Measurements from ENCODE around the gene APOC3. TPM values are rescaled to one million over a fixed set of nuclear protein-coding genes. Genes with fewer than 3 reads are reported as not detected.

Gene APOC3
- total and polyA plus RNA-seq, 9 of the 15 experiments (the other 6 are each of a cell fraction or from before 2014, with no cell fraction given): 1.1 TPM; not detected in 8

DNA sequence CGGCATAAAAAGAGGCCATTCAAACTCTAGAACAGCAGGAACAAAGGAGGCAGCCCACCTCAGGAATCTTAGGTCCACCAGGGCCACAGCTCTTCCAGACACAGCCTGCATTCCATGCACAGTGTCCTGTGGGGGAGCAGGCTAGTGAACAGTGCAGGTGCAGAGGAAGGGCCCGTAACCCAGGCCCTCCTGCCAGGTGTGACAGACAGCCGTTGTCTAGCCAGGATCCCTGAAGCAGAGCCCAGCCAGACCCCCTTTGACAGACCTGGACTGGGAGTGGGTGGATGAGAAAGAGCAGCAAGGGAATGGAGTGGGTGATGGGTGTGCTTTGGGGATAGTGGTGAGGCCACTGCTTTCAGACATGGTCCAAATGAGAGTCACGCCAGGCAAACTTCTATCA is 40.7 kb upstream of the APOC3 start (continued):
- TF ChIP-seq ID3 (CRISPR knock-in tag; IDR thresholded peaks at IDR 0.05) (no peak), ID3 (tag; IDR thresholded peaks at IDR 0.05) (no peak), GTF2E2 (tag; IDR thresholded peaks at IDR 0.05) (no peak), RBM25 (IDR thresholded peaks at IDR 0.05; ENCODE audit: low read depth, low read length, severe bottlenecking) (no peak), STAT5A (IDR thresholded peaks at IDR 0.05; ENCODE audit: borderline replicate concordance, low read length) (no peak)

DNA sequence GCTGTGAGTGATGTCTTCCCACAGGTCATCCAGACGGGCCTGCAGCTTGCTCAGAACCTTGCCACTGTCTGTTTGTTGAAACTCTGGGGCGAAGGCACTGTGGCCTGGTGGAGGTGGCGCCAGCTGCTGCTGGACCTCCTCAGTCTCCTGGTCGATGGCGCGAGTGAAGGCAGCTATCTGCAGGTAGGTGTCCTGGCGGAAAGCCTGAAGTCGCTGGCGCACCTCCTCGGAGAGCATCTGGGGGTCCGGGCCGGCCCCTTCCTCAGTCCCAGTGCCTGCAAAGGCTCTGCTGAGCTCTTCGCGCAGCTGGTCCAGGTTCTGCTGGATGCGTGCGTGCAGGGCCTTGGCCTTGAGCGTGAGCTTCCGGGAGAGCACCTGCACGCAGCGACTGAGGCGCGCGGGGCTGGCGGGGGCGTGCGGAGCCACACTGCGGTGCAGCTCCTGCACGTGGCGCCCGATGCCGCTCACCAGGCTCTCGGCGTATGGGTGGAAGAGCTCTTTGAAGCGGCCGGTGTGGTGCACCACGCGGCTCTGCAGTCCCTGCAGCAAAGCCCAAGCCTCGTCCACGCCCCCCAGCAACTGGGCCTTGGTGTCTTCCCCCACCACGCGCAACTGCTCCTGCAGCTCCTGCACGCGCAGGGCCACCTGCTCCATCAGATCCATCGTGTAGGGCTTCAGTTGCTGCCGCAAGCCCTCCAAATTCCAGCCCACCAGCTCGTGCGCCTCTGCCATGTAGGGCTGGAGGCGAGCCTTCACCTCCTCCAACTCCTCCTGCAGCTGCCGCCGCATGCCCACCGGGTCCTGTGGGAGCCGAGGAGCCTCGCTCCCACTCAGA is 39.3 kb upstream of the APOC3 start:
- FAIRE-seq: no peak
- TF ChIP-seq, protein P1, sequence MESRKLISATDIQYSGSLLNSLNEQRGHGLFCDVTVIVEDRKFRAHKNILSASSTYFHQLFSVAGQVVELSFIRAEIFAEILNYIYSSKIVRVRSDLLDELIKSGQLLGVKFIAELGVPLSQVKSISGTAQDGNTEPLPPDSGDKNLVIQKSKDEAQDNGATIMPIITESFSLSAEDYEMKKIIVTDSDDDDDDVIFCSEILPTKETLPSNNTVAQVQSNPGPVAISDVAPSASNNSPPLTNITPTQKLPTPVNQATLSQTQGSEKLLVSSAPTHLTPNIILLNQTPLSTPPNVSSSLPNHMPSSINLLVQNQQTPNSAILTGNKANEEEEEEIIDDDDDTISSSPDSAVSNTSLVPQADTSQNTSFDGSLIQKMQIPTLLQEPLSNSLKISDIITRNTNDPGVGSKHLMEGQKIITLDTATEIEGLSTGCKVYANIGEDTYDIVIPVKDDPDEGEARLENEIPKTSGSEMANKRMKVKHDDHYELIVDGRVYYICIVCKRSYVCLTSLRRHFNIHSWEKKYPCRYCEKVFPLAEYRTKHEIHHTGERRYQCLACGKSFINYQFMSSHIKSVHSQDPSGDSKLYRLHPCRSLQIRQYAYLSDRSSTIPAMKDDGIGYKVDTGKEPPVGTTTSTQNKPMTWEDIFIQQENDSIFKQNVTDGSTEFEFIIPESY (CRISPR knock-in tag; IDR thresholded peaks at IDR 0.05): peak; percentile 42; the same call in 1 of the 2 replicates
- TF ChIP-seq TCFL5 (CRISPR knock-in tag; conservative IDR thresholded peaks at IDR 0.05): no peak
- Histone ChIP-seq H3K4me3 (no peak overlapping the region), H2AFZ (ENCODE audit: low read depth, low read length) (peak overlapping the region; percentile 91), H3K9ac (ENCODE audit: insufficient read depth in 1 of 2, low read depth in 2 of 2, low read length in 2 of 2) (peak overlapping the region in 1 of 2 experiments; percentile 29; a peak in 1 of 4 replicates), H3K9me3 (replicated peaks; ENCODE audit: control insufficient read depth, insufficient read depth, low read depth, low read length) (no peaks in the 10 kb centered on the region), H3K4me1 (replicated peaks in 1 of 2; ENCODE audit: control insufficient read depth in 2 of 2, insufficient read depth in 2 of 2, low read length in 2 of 2) (peaks cover 22 to 33% of the 10 kb centered on the region in 2 experiments; a peak in 4 of 5 replicates), H3K27ac (ENCODE audit: extremely low read depth, low read depth, low read length) (no peak overlapping the region), H3K9me1 (ENCODE audit: control insufficient read depth, insufficient read depth, low read length) (no peaks in the 10 kb centered on the region), H3K4me2 (ENCODE audit: insufficient read depth, low read length) (no peak overlapping the region; the same call in 1 of the 2 replicates), H3K79me2 (ENCODE audit: control insufficient read depth, insufficient read depth, low read length) (peaks cover 20% of the 10 kb centered on the region), H3K36me3 (ENCODE audit: control insufficient read depth, insufficient read depth, low read length) (peaks cover 15% of the 10 kb centered on the region), H4K20me1 (replicated peaks; ENCODE audit: control insufficient read depth, insufficient read depth, low read length) (no peaks in the 10 kb centered on the region), H3K27me3 (ENCODE audit: control insufficient read depth in 2 of 2, insufficient read depth in 2 of 2, low read length in 2 of 2) (no peaks in the 10 kb centered on the region)
- in situ Hi-C loops (cut with MboI) (no loop called here), intact Hi-C loops (cut with micrococcal nuclease) (loop anchor here (1.0 to 5.0 kb wide), 2 partner anchors 316 to 437 kb away; no protein-coding TSS in a partner anchor)
- no TSS peak for BruUV-seq (replicated peaks)
- ATAC-seq: no peak
- ChIA-PET POLR2A (no interaction called here), CTCF (ENCODE audit: low intra/inter-chr PET ratio) (interaction anchor here (2.7 kb wide), 1 partner anchor 316 kb away, joined by 11 read pairs; no protein-coding TSS in a partner anchor)
- WGBS (ENCODE audit: insufficient coverage, low coverage, missing lambda C conversion rate): 60% methylated on average over 31 of the region's 53 CpGs
- no peak for DNase-seq (ENCODE audit: extremely low read depth in 1 of 4, low spot score in 3 of 4)

All from K562 (cell line).